B cell (primary cell): ENCODE measurements around the gene AGTRAP. TPM values are rescaled to one million over a fixed set of nuclear protein-coding genes. Genes with fewer than 3 reads are reported as not detected.
A peak's percentile ranks its signal among the peaks of the same experiment; 100 is the strongest.

Experiments used
- ATAC-seq: fragments of 200-7000 bp; cut with Tn5 transposase; one replicate; pipeline ENCODE4 v1.10.0; 2021; ENCODE audit warnings: low read depth, mild to moderate bottlenecking, moderate number of reproducible peaks, moderate library complexity
- CTCF ChIA-PET: fragments of 350-600 bp; sonication (Branson Sonifier 250); formaldehyde crosslinking; loops from one replicate; lab custom pipeline; 2021; ENCODE audit warnings: antibody characterized with exemption, inconsistent platforms; lab: Charles Lee
- POLR2A ChIA-PET: fragments of 350-600 bp; sonication (Branson Sonifier 250); formaldehyde crosslinking; loops from one replicate; lab custom pipeline; 2021; ENCODE audit warnings: antibody characterized with exemption; lab: Charles Lee
- DNase-seq: peaks from one replicate; pipeline ENCODE4 v3.0.0; 2013
- H2AFZ ChIP-seq: 2 replicates; pipeline ENCODE4 v1.6.1; 2012; ENCODE audit warnings: mild to moderate bottlenecking, low read depth, low read length; ENCODE audit not compliant: insufficient read depth, poor library complexity, severe bottlenecking
- H3K27ac ChIP-seq, 2 donors: 1 replicate in 1 of 2; 2 replicates in 1 of 2; pipeline ENCODE4 v1.5.1; 2012 to 2013; ENCODE audit warnings: low read length in 2 of 2, mild to moderate bottlenecking in 2 of 2, moderate library complexity in 1 of 2
- H3K27me3 ChIP-seq, 4 experiments: fragments of 200-600 bp in 1 of 4; sonication (generic) in 1 of 4; replicated peaks in 1 of 4; 1 replicate in 2 of 4; 2 replicates in 2 of 4; pipeline versions ENCODE4 v1.6.1 to v1.7.0; 2013 to 2016; ENCODE audit warnings: low read length in 3 of 4, mild to moderate bottlenecking in 2 of 4, mixed read lengths in 1 of 4, moderate library complexity in 1 of 4; ENCODE audit not compliant: insufficient read depth in 4 of 4, control insufficient read depth in 3 of 4; ENCODE audit errors: control extremely low read depth in 1 of 4
- H3K36me3 ChIP-seq, 2 experiments: replicated peaks in 1 of 2; 1 replicate in 1 of 2; 2 replicates in 1 of 2; pipeline versions ENCODE4 v1.6.1 to v1.7.1; 2013; ENCODE audit warnings: low read length in 1 of 2; ENCODE audit not compliant: insufficient read depth in 2 of 2, control insufficient read depth in 1 of 2; ENCODE audit errors: control extremely low read depth in 1 of 2, extremely low read depth in 1 of 2
- H3K4me1 ChIP-seq, 2 donors: fragments of 200-600 bp in 1 of 2; sonication (generic) in 1 of 2; 1 replicate in 1 of 2; 2 replicates in 1 of 2; pipeline versions ENCODE4 v1.5.1 to v1.6.1; 2013 to 2017; ENCODE audit warnings: low read length in 2 of 2; ENCODE audit not compliant: control insufficient read depth in 2 of 2, insufficient read depth in 2 of 2
- H3K4me2 ChIP-seq: replicated peaks from 2 replicates; pipeline ENCODE3; 2012; ENCODE audit warnings: mild to moderate bottlenecking, low read depth, low read length; ENCODE audit not compliant: poor library complexity, severe bottlenecking
- H3K4me3 ChIP-seq, 5 experiments: fragments of 200-600 bp in 1 of 5; sonication (generic) in 1 of 5; 1 replicate in 3 of 5; 2 replicates in 2 of 5; pipeline versions ENCODE4 v1.5.1 to v1.7.0; 2011 to 2016; ENCODE audit warnings: low read length in 4 of 5, mild to moderate bottlenecking in 4 of 5, low read depth in 2 of 5, control low read depth in 1 of 5, moderate library complexity in 1 of 5; ENCODE audit not compliant: insufficient read depth in 1 of 5; ENCODE audit errors: control extremely low read depth in 1 of 5, extremely low read depth in 1 of 5
- H3K79me2 ChIP-seq: fragments of 200-600 bp; sonication (generic); one replicate; pipeline ENCODE4 v1.6.0; 2016; ENCODE audit warnings: low read length; ENCODE audit not compliant: control insufficient read depth, insufficient read depth
- H3K9ac ChIP-seq: fragments of 200-600 bp; sonication (generic); 2 replicates; pipeline ENCODE4 v1.6.1; 2017; ENCODE audit warnings: mild to moderate bottlenecking, low read length, moderate library complexity
- H3K9me3 ChIP-seq, 3 donors: one replicate each; pipeline versions ENCODE4 v1.6.1 to v1.7.1; 2013; ENCODE audit warnings: low read length in 2 of 3; ENCODE audit not compliant: control insufficient read depth in 2 of 3, insufficient read depth in 1 of 3; ENCODE audit errors: control extremely low read depth in 1 of 3
- H4K20me1 ChIP-seq: 2 replicates; pipeline ENCODE4 v1.6.0; 2012; ENCODE audit warnings: mild to moderate bottlenecking, low read length; ENCODE audit not compliant: insufficient read depth, control insufficient read depth, poor library complexity, severe bottlenecking
- H3K27ac Mint-ChIP-seq: one replicate; pipeline ENCODE4 v1.8.0; 2021; ENCODE audit warnings: mixed read lengths
- H3K27me3 Mint-ChIP-seq: one replicate; pipeline ENCODE4 v1.8.0; 2021; ENCODE audit warnings: mixed read lengths
- H3K4me1 Mint-ChIP-seq: one replicate; pipeline ENCODE4 v1.8.0; 2021; ENCODE audit warnings: mixed read lengths
- H3K4me3 Mint-ChIP-seq: one replicate; pipeline ENCODE4 v1.8.0; 2021; ENCODE audit warnings: mixed read lengths
- H3K9me3 Mint-ChIP-seq: one replicate; pipeline ENCODE4 v1.8.0; 2022; ENCODE audit warnings: mixed read lengths; ENCODE audit not compliant: insufficient read depth
- CTCF ChIP-seq: fragments of 200-600 bp; IDR thresholded peaks from one replicate; pipeline ENCODE4 v1.8.0; 2022; ENCODE audit warnings: antibody characterized with exemption, mild to moderate bottlenecking
- EZH2 ChIP-seq: IDR thresholded peaks from 2 replicates; pipeline ENCODE4 v1.6.1; 2012; ENCODE audit warnings: borderline replicate concordance, low read depth, mild to moderate bottlenecking, moderate library complexity, low read length; ENCODE audit not compliant: insufficient read depth, poor library complexity, severe bottlenecking
- WGBS: methylation state at CpG from one replicate; pipeline ENCODE4 v1.1.5; 2013; ENCODE audit warnings: missing lambda C conversion rate; ENCODE audit not compliant: insufficient coverage; 5-methylcytosine and 5-hydroxymethylcytosine counted together
- intact Hi-C: fragments of 100-400 bp; cut with micrococcal nuclease; formaldehyde crosslinking; loops from one replicate; pipeline ENCODE4 v1.10.0; 2022
- polyA plus RNA-seq: library from polyadenylated mRNA; depleted of rRNA; stranded (reverse); fragments of >200 nt; gene quantifications from 2 replicates; pipeline ENCODE4 v1.2.3, GENCODE V29; 2012
- total RNA-seq, 2 donors: library from RNA; stranded (reverse); fragments of 120-200 nt in 1 of 2; gene quantifications; 1 replicate in 1 of 2; 2 replicates in 1 of 2; pipeline versions ENCODE4 v1.2.3 to v1.2.4, GENCODE V29; 2013 to 2022

AGTRAP gene
- total and polyA plus RNA-seq, 2 donors (not counting 1 experiment from before 2014, with no cell fraction given): 18.3 to 44.9 TPM

DNA sequence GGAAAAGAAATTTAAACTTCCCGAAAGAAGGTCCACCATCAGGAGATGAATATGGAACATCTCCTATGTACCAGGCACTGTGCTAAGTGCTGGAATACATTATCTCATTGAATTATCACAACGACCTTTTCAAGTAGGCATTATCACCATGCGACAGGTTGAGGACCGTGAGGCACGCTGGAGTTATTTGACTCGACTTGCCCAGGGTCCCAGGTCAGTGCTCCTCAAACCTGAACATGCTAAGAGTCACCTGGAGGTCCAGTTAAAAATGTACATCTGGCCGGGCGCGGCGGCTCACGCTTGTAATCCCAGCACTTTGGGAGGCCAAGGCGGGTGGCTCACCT, 15.9 kb upstream of the AGTRAP start:
- no peaks in the 10 kb centered on the region for H3K9me3 Mint-ChIP-seq
- H3K27ac Mint-ChIP-seq: peak overlapping the region; percentile 96
- DNase-seq (no peak), ATAC-seq (no peak)
- H3K4me1 ChIP-seq: peaks cover 8 to 15% of the 10 kb centered on the region in 2 donors
- H4K20me1 ChIP-seq: no peaks in the 10 kb centered on the region
- H3K79me2 ChIP-seq: no peaks in the 10 kb centered on the region
- H3K9ac ChIP-seq: peak overlapping the region; percentile 62
- intact Hi-C loops: no loop called here
- 77% methylated on average over 12 of the region's 12 CpGs for WGBS
- H3K36me3 ChIP-seq: no peaks in the 10 kb centered on the region
- H3K27ac ChIP-seq: peak overlapping the region in 1 of 2 donors; percentile 54
- ChIA-PET CTCF (interaction anchor here (0.6 to 9.9 kb wide), 33 partner anchors 9 to 708 kb away, joined by 3 to 231 read pairs (median 5); partner anchors contain the start of genes AGTRAP, FBXO2, FBXO44 and FBXO6), POLR2A (interaction anchor here (0.7 to 2.6 kb wide), 12 partner anchors 9 to 458 kb away, joined by 3 to 27 read pairs (median 4); partner anchors contain the start of genes AGTRAP, FBXO2, FBXO44 and FBXO6)
- no peaks in the 10 kb centered on the region for H3K27me3 ChIP-seq
- peak overlapping the region in 4 of 5 experiments; percentile 43 to 67 (median 63) for H3K4me3 ChIP-seq
- no peaks in the 10 kb centered on the region for H3K27me3 Mint-ChIP-seq
- peaks cover 13% of the 10 kb centered on the region for H3K4me1 Mint-ChIP-seq
- no peaks in the 10 kb centered on the region for H3K9me3 ChIP-seq
- TF ChIP-seq CTCF: peak; percentile 66
- TF ChIP-seq EZH2: no peak
- H3K4me2 ChIP-seq: peak overlapping the region; percentile 95
- H2AFZ ChIP-seq: peak overlapping the region; percentile 98
- peak overlapping the region; percentile 72 for H3K4me3 Mint-ChIP-seq

- H2AFZ ChIP-seq: no peak overlapping the region
- peaks cover 18% of the 10 kb centered on the region for H3K4me1 Mint-ChIP-seq
- H3K9ac ChIP-seq: no peak overlapping the region
- H3K4me2 ChIP-seq: no peak overlapping the region
- ChIA-PET CTCF (interaction anchor here (0.6 to 9.9 kb wide), 16 partner anchors 10 to 683 kb away, joined by 3 to 231 read pairs (median 6); partner anchors contain the start of genes AGTRAP, FBXO2, FBXO44 and FBXO6), POLR2A (interaction anchor here (1.7 kb wide), 1 partner anchor 189 kb away, joined by 15 read pairs; no protein-coding TSS in a partner anchor)
- H3K27ac Mint-ChIP-seq: no peak overlapping the region
- no peaks in the 10 kb centered on the region for H4K20me1 ChIP-seq
- no peaks in the 10 kb centered on the region for H3K9me3 ChIP-seq
- ATAC-seq: no peak
- no peaks in the 10 kb centered on the region for H3K9me3 Mint-ChIP-seq
- no peak overlapping the region for H3K4me3 Mint-ChIP-seq
- TF ChIP-seq EZH2 (no peak), CTCF (no peak)
- no peaks in the 10 kb centered on the region for H3K36me3 ChIP-seq
- WGBS: 97% methylated on average over 3 of the region's 4 CpGs
- no peaks in the 10 kb centered on the region for H3K27me3 Mint-ChIP-seq
- intact Hi-C loops: no loop called here
- H3K4me3 ChIP-seq: no peak overlapping the region
- no peaks in the 10 kb centered on the region for H3K79me2 ChIP-seq
- no peak for DNase-seq
- no peak overlapping the region for H3K27ac ChIP-seq
- H3K27me3 ChIP-seq: no peaks in the 10 kb centered on the region
- peaks cover 11 to 20% of the 10 kb centered on the region in 2 donors for H3K4me1 ChIP-seq
Observed at GRCh38 chr1:11720525-11720924, 15.4 kb upstream of the AGTRAP start.
